Left ventricle myocardium inferior (tissue), 1 donor: ENCODE measurements around the gene KCNN2. TPM values are rescaled to one million over a fixed set of nuclear protein-coding genes. Genes with fewer than 3 reads are reported as not detected.

Source experiments
- DNase-seq: peaks from one replicate; pipeline ENCODE4 v3.0.0-alpha.2; 2020
- H3K27ac ChIP-seq: fragments of 200-600 bp; replicated peaks from 2 replicates; pipeline ENCODE4 v1.8.0; 2021
- H3K27me3 ChIP-seq: fragments of 200-600 bp; 2 replicates; pipeline ENCODE4 v1.8.0; 2021; ENCODE audit warnings: low read depth
- H3K36me3 ChIP-seq: fragments of 200-600 bp; 2 replicates; pipeline ENCODE4 v1.8.0; 2021
- H3K4me1 ChIP-seq: fragments of 200-600 bp; 2 replicates; pipeline ENCODE4 v1.8.0; 2021
- H3K4me3 ChIP-seq: fragments of 200-600 bp; 2 replicates; pipeline ENCODE4 v1.8.0; 2021; ENCODE audit warnings: mild to moderate bottlenecking, moderate library complexity
- H3K9me3 ChIP-seq: fragments of 200-600 bp; replicated peaks from 2 replicates; pipeline ENCODE4 v1.8.0; 2021
- intact Hi-C: fragments of 100-400 bp; cut with micrococcal nuclease; formaldehyde crosslinking; loops from one replicate; pipeline ENCODE4 v1.11.0; 2022
- total RNA-seq: library from RNA; stranded (reverse); fragmentation: NEBNext Ultra II Directional; extraction: Animal tissue kit (Norgen Biotek cat#: 25700); gene quantifications from one replicate; pipeline ENCODE4 v1.2.1, GENCODE V29; 2021
- TF ChIP-seq, protein P1 (sequence below): fragments of 200-600 bp; IDR thresholded peaks from 2 replicates; pipeline ENCODE4 v1.8.0; 2021; ENCODE audit warnings: antibody characterized with exemption, mild to moderate bottlenecking, borderline replicate concordance
- donor health status: DM: no; HTN: yes; CAD: no; lungs with severe emphysema.

KCNN2 gene
- total RNA-seq, 1 donor from 2014 or later = 7.2 TPM

DNA sequence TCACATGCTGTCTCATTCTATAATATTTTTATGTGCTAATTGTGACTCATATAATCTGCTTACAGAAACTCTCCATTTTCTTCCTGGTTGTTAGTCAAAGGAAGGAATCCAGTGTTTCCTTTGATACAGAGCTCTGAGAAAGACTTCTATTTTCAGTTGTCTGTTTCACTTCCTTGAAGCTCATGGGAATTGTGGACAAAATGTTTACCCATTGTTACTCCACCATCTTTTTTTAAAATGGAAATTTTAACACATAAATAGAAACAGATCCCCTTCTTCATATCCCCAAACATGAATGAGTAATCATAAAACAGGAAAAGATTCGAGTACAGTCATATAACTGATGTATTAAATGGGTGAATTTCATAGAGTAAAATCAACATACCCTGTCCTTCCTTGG lies 42.0 kb upstream of the KCNN2 start:
- H3K27me3 ChIP-seq = no peaks in the 10 kb centered on the region
- no peaks in the 10 kb centered on the region for H3K36me3 ChIP-seq
- TF ChIP-seq, protein P1, sequence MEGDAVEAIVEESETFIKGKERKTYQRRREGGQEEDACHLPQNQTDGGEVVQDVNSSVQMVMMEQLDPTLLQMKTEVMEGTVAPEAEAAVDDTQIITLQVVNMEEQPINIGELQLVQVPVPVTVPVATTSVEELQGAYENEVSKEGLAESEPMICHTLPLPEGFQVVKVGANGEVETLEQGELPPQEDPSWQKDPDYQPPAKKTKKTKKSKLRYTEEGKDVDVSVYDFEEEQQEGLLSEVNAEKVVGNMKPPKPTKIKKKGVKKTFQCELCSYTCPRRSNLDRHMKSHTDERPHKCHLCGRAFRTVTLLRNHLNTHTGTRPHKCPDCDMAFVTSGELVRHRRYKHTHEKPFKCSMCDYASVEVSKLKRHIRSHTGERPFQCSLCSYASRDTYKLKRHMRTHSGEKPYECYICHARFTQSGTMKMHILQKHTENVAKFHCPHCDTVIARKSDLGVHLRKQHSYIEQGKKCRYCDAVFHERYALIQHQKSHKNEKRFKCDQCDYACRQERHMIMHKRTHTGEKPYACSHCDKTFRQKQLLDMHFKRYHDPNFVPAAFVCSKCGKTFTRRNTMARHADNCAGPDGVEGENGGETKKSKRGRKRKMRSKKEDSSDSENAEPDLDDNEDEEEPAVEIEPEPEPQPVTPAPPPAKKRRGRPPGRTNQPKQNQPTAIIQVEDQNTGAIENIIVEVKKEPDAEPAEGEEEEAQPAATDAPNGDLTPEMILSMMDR = no peak
- no peak overlapping the region for H3K4me3 ChIP-seq
- H3K9me3 ChIP-seq = no peaks in the 10 kb centered on the region
- peak overlapping the region; percentile 73 for H3K27ac ChIP-seq
- intact Hi-C loops = no loop called here
- DNase-seq = no peak
- peaks cover 24% of the 10 kb centered on the region for H3K4me1 ChIP-seq

DNA sequence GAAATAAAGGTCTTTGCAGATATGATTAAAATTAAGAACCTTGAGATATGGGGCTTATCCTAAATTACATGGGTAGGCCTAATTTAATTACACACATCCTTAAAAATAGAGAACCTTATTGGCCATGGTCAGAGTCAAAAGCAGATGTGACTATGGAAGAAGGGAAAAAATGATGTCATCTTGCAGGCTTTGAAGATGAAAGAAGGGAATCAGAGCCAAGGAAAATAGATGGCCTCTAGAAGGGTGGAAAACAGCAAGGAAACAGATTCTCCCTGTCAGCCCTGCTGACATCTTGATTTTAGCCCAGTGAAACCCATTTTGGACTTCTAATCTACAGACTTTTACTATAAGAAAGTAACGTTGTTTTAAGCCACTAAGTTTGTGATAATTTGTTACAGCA lies 37.6 kb upstream of the KCNN2 start:
- H3K36me3 ChIP-seq = no peaks in the 10 kb centered on the region
- H3K4me3 ChIP-seq = no peak overlapping the region
- peaks cover 24% of the 10 kb centered on the region for H3K4me1 ChIP-seq
- DNase-seq = no peak
- TF ChIP-seq, protein P1 = no peak
- H3K9me3 ChIP-seq = no peaks in the 10 kb centered on the region
- intact Hi-C loops = no loop called here
- H3K27ac ChIP-seq = no peak overlapping the region
- H3K27me3 ChIP-seq = no peaks in the 10 kb centered on the region

DNA sequence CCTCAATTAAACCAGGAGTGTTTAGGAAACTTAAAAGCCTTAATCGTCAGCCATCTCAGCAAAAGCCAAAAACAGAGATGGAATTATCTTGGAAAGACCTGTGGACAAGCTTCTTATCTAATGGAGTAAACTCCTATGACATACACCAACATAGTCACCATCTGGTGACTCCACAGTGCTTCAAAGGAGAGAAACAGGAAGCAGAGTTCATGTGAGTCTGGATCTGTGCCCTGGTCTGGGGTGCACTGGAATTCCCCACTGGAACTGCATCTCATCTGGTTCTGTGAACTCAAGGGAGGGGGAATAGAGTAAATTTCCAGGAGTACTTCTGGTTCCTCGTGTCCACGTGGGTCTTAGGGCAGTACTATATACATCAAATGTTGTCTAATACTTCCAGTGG lies 36.3 kb upstream of the KCNN2 start:
- intact Hi-C loops = no loop called here
- Histone ChIP-seq H3K27ac (peak overlapping the region; percentile 22), H3K9me3 (no peaks in the 10 kb centered on the region), H3K4me1 (peaks cover 16% of the 10 kb centered on the region), H3K4me3 (no peak overlapping the region), H3K36me3 (no peaks in the 10 kb centered on the region), H3K27me3 (no peaks in the 10 kb centered on the region)
- DNase-seq = peak; percentile 15
- TF ChIP-seq, protein P1 = no peak

DNA sequence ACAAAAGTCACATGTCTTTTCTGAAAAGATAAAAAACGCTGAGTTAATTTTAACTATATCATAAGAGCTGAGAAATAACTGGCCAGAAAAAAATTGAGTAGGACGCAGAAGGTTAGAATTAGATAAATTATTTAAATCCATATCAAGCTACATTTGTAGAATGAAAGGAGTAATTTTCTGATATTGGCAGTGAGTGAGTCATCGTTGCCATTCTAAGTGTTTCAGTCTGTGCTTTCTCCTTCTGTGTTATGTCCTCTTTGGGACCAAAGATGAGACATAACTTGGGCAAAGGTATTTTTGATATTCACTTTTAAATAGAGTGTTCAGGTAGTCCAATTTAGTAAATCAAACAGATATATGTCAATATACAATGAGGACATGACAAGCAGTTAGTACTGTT lies 34.4 kb upstream of the KCNN2 start:
- Histone ChIP-seq H3K36me3 (no peaks in the 10 kb centered on the region), H3K4me3 (no peak overlapping the region), H3K4me1 (peaks cover 15% of the 10 kb centered on the region), H3K27ac (no peak overlapping the region), H3K27me3 (no peaks in the 10 kb centered on the region), H3K9me3 (no peaks in the 10 kb centered on the region)
- intact Hi-C loops = no loop called here
- TF ChIP-seq, protein P1 = no peak
- DNase-seq = no peak

DNA sequence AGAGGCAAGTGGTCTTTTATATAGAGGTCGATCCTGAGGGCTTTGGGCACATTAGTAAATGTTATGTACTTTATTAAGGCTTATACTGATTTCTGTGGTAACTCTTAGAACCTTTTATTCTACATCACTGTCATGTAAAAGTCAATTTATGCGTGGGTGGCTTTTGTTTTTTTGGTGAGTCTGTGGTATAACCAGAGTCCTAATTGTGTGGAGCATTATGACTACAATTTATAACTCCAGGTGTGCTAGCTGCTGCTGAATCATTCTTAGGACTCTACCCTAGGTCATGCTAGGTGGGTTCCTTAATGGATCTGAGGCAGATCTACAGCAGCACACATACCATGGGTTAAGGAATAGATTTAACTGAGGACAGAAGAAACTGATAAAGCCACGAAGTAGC lies 33.9 kb upstream of the KCNN2 start:
- Histone ChIP-seq H3K36me3 (no peaks in the 10 kb centered on the region), H3K4me3 (no peak overlapping the region), H3K27me3 (no peaks in the 10 kb centered on the region), H3K9me3 (no peaks in the 10 kb centered on the region), H3K27ac (no peak overlapping the region), H3K4me1 (peaks cover 15% of the 10 kb centered on the region)
- no peak for DNase-seq
- TF ChIP-seq, protein P1 = no peak
- intact Hi-C loops = no loop called here
